Activated CD4-positive, alpha-beta T cell treated with anti-CD3 and anti-CD28 coated beads, Interleukin-2, amount 10 ng/mL, durations not matched to agents 24 days and 14 days (primary cell): ENCODE results near the gene TGDS. TPM values are rescaled to one million over a fixed set of nuclear protein-coding genes. Genes with fewer than 3 reads are reported as not detected.
"Not testable (repeated sequence)": the region's sequence is repeated elsewhere in the genome, so short reads cannot be mapped to it uniquely, and the experiment has no call there.

Source experiments
- DNase-seq: peaks from one replicate; pipeline ENCODE4 v3.0.0; 2022
- H3K27ac Mint-ChIP-seq: one replicate; pipeline ENCODE4 v1.8.0; 2022; ENCODE audit warnings: mild to moderate bottlenecking, mixed read lengths
- H3K27me3 Mint-ChIP-seq: one replicate; pipeline ENCODE4 v1.8.0; 2022; ENCODE audit warnings: mixed read lengths
- H3K36me3 Mint-ChIP-seq: one replicate; pipeline ENCODE4 v1.8.0; 2022; ENCODE audit warnings: low read depth, mild to moderate bottlenecking, mixed read lengths
- H3K4me1 Mint-ChIP-seq: one replicate; pipeline ENCODE4 v1.8.0; 2021; ENCODE audit warnings: mixed read lengths
- H3K4me3 Mint-ChIP-seq: one replicate; pipeline ENCODE4 v1.8.0; 2022; ENCODE audit warnings: mild to moderate bottlenecking, moderate library complexity, mixed read lengths
- H3K9me3 Mint-ChIP-seq: one replicate; pipeline ENCODE4 v1.8.0; 2021; ENCODE audit warnings: mixed read lengths
- intact Hi-C: fragments of 100-400 bp; cut with micrococcal nuclease; formaldehyde crosslinking; loops from one replicate; pipeline ENCODE4 v1.15.1; 2023
- total RNA-seq: library from RNA; stranded (reverse); gene quantifications from 2 replicates; pipeline ENCODE4 v1.2.3, GENCODE V29; 2022

The TGDS gene
- total RNA-seq = 27.5 and 31.0 TPM in 2 replicates

- peak within 1 kb of the TSS; percentile 97 for H3K27ac Mint-ChIP-seq
- H3K4me1 Mint-ChIP-seq = peaks cover 34% of the 10 kb centered on the region
- peak within 1 kb of the TSS; percentile 93 for H3K4me3 Mint-ChIP-seq
- intact Hi-C loops = loop anchor here (1.0 to 5.0 kb wide), 4 partner anchors 47 to 706 kb away; partner anchors contain the start of gene ABCC4
- H3K9me3 Mint-ChIP-seq = peaks cover 5% of the 10 kb centered on the region
- peaks cover 28% of the 10 kb centered on the region for H3K36me3 Mint-ChIP-seq
- peak; percentile 97 for DNase-seq
- no peaks in the 10 kb centered on the region for H3K27me3 Mint-ChIP-seq
These were observed at the start of gene TGDS for GRCh38 chr13:94595950-94596574. TSS of gene TGDS (minus strand) at chr13:94596152. CDS start at chr13:94596136, 16 bp downstream.

DNA sequence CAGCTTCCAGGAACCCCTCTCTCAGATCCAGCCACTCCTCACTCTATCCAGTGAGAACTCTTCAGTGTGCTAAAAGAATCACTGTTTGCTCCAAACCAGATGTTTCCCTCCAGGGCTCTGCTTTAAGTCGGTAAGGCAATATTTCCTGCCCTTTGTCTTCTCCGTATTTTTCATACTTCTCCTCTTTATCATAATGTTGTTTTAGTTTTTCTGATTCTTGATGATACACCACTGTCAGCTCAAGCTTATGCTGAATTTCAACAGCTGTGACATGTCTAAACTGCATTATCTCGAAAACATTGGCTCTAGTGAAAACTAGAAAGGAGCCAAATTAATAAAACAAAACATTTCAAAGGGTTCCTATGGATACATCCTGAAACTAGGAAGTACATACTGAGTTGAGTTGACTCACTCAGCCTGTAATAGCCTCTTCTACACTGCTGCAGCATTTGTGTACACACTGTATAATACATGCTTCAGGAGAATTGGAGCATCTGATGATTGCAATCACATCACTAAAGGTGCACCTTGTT is 45.5 kb upstream of the TGDS start:
- peaks cover 7% of the 10 kb centered on the region for H3K9me3 Mint-ChIP-seq
- H3K4me1 Mint-ChIP-seq = no peaks in the 10 kb centered on the region
- intact Hi-C loops = no loop called here
- no peak for DNase-seq
- H3K27me3 Mint-ChIP-seq = peaks cover 3% of the 10 kb centered on the region
- H3K36me3 Mint-ChIP-seq = no peaks in the 10 kb centered on the region
- no peak overlapping the region for H3K27ac Mint-ChIP-seq
- H3K4me3 Mint-ChIP-seq = no peak overlapping the region

DNA sequence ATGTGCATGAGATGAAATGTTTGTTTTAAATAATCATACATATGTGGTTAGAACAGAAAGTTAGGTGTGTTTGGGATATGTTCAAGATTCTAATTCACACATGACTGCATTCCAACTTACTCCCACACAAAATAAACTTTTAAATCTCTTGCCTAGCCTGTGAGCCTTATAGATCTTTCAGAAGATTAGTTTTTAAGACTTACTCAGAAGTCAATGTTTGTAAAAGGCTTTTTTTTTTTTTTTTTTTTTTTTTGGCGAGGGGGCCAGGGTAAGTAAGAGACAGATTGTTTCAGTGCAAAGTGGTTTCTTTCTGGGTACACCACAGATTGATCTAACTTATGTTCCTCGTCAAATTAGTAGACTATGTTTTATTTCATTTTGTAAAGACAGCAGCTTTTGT is 44.8 kb upstream of the TGDS start:
- Mint-ChIP-seq H3K4me1 (peaks cover 2% of the 10 kb centered on the region), H3K4me3 (no peak overlapping the region), H3K9me3 (peaks cover 7% of the 10 kb centered on the region), H3K27me3 (peaks cover 3% of the 10 kb centered on the region), H3K36me3 (peaks cover 1% of the 10 kb centered on the region), H3K27ac (no peak overlapping the region)
- DNase-seq = no peak
- intact Hi-C loops = no loop called here

- H3K27me3 Mint-ChIP-seq, DNase-seq, H3K4me1 Mint-ChIP-seq, H3K9me3 Mint-ChIP-seq, intact Hi-C loops, H3K27ac Mint-ChIP-seq, H3K4me3 Mint-ChIP-seq: not testable (repeated sequence)
- peaks cover 10% of the 10 kb centered on the region for H3K36me3 Mint-ChIP-seq
These were observed 41.7 kb upstream of the TGDS start for GRCh38 chr13:94637677-94638076.

GRCh38 chr13:94636942-94637578 is 41.1 kb upstream of the TGDS start:
- peaks cover 7% of the 10 kb centered on the region for H3K9me3 Mint-ChIP-seq
- H3K4me1 Mint-ChIP-seq = peaks cover 2% of the 10 kb centered on the region
- H3K27me3 Mint-ChIP-seq = peaks cover 3% of the 10 kb centered on the region
- no peak overlapping the region for H3K27ac Mint-ChIP-seq
- peaks cover 10% of the 10 kb centered on the region for H3K36me3 Mint-ChIP-seq
- no peak for DNase-seq
- no peak overlapping the region for H3K4me3 Mint-ChIP-seq
- intact Hi-C loops = no loop called here

DNA sequence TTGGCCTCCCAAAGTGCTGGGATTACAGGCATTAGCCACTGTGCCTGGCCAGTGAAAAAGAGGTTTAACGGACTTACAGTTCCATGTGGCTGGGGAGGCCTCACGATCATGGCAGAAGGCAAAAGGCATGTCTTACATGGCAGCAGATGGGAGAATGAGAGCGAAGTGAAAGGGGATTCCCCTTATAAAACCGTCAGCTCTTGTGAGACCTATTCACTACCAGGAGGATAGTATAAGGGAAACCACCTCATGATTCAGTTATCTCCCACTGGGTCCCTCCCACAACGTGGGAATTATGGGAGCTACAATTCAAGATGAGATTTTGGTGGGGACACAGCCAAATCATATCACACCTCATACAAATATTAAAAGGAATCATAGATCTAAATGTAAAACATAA is 40.1 kb upstream of the TGDS start:
- H3K27ac Mint-ChIP-seq, intact Hi-C loops, H3K4me1 Mint-ChIP-seq, H3K9me3 Mint-ChIP-seq, H3K4me3 Mint-ChIP-seq, H3K27me3 Mint-ChIP-seq: not testable (repeated sequence)
- DNase-seq = peak; percentile 49
- H3K36me3 Mint-ChIP-seq = peaks cover 15% of the 10 kb centered on the region

GRCh38 chr13:94632226-94632980 is 36.5 kb upstream of the TGDS start:
- H3K4me1 Mint-ChIP-seq = peaks cover 2% of the 10 kb centered on the region
- peaks cover 30% of the 10 kb centered on the region for H3K36me3 Mint-ChIP-seq
- H3K27ac Mint-ChIP-seq = no peak overlapping the region
- intact Hi-C loops = no loop called here
- H3K4me3 Mint-ChIP-seq = no peak overlapping the region
- peak; percentile 43 for DNase-seq
- H3K9me3 Mint-ChIP-seq = peaks cover 3% of the 10 kb centered on the region
- no peaks in the 10 kb centered on the region for H3K27me3 Mint-ChIP-seq

DNA sequence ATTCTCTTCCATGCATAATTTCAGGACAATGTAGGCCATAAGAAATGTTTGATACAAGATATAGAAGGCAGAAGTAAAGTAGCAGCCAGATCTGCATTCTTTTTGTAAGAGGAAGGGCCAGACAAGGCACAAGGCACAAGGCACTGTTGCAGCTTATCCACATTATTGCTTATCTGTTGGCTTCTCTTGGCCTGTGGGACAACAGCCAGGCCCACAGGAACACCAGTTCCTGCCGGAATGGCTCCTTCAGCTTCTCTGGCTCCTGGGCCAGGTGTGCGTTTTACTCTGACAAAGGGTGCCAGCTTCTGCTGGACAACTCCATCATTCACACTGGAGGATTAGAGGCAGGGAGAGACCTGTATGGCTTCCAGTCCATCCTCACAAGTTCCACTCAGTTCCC is 34.9 kb upstream of the TGDS start:
- intact Hi-C loops = no loop called here
- no peak overlapping the region for H3K27ac Mint-ChIP-seq
- peaks cover 31% of the 10 kb centered on the region for H3K36me3 Mint-ChIP-seq
- H3K27me3 Mint-ChIP-seq = no peaks in the 10 kb centered on the region
- H3K4me3 Mint-ChIP-seq = no peak overlapping the region
- DNase-seq = no peak
- H3K4me1 Mint-ChIP-seq = no peaks in the 10 kb centered on the region
- H3K9me3 Mint-ChIP-seq = no peaks in the 10 kb centered on the region

GRCh38 chr13:94623316-94623715 is 27.4 kb upstream of the TGDS start:
- no peaks in the 10 kb centered on the region for H3K9me3 Mint-ChIP-seq
- intact Hi-C loops = loop anchor here (5.0 kb wide), 2 partner anchors 34 to 84 kb away; no protein-coding TSS in a partner anchor
- H3K4me1 Mint-ChIP-seq = peaks cover 2% of the 10 kb centered on the region
- H3K27me3 Mint-ChIP-seq = no peaks in the 10 kb centered on the region
- peaks cover 27% of the 10 kb centered on the region for H3K36me3 Mint-ChIP-seq
- DNase-seq = no peak
- H3K27ac Mint-ChIP-seq = no peak overlapping the region
- no peak overlapping the region for H3K4me3 Mint-ChIP-seq

DNA sequence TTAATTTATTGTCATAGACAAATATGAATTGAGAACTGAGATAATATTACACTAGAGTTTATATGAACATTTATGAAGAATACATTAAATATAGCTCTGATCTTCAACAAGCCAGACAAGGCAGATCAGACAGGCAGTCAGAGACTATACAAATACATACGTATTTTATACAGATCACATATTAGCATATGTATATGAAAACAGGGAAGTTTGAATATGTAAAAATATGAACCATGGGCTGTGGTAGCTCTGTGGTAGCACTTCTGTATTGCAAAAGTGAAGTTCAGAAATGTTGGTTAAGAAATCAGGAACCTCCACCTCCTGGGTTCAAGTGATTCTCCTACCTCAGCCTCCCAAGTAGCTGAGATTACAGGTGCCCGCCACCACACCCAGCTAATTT is 26.4 kb upstream of the TGDS start:
- H3K4me3 Mint-ChIP-seq = no peak overlapping the region
- no peak for DNase-seq
- intact Hi-C loops = loop anchor here (5.0 kb wide), 2 partner anchors 35 to 85 kb away; no protein-coding TSS in a partner anchor
- H3K9me3 Mint-ChIP-seq = no peaks in the 10 kb centered on the region
- H3K4me1 Mint-ChIP-seq = peaks cover 2% of the 10 kb centered on the region
- no peak overlapping the region for H3K27ac Mint-ChIP-seq
- no peaks in the 10 kb centered on the region for H3K27me3 Mint-ChIP-seq
- peaks cover 23% of the 10 kb centered on the region for H3K36me3 Mint-ChIP-seq

DNA sequence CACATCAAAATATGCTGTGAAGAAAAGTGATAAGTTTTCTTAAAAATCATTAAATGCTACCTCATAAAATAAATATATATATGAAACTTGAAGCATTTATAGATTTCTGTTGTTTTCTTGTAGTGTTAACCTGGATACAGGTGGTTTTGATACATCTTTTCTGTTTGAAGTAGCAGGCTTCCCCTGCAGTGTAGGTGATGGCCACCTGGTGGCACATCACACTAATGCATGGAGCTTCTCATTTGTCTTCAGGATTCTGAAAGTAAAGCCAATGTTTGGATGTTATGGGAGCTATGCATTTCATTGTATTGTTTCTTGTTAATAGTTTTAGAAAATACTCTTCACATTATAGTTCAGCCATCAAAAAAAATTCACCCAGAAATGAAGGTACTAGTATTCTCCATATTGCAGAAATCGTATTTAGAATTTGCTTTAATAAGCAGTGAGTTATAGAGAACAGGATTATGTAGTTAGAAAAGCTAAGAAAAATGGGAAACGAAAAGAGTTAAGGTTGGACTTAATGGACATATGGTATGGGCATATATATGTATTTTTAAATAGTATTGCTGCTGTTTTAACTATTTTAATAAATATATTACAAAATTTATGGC is 24.4 kb upstream of the TGDS start:
- Mint-ChIP-seq H3K4me3 (no peak overlapping the region), H3K36me3 (peaks cover 22% of the 10 kb centered on the region), H3K9me3 (no peaks in the 10 kb centered on the region), H3K27ac (no peak overlapping the region), H3K4me1 (peaks cover 8% of the 10 kb centered on the region), H3K27me3 (no peaks in the 10 kb centered on the region)
- intact Hi-C loops = loop anchor here (5.0 kb wide), 2 partner anchors 37 to 87 kb away; no protein-coding TSS in a partner anchor
- DNase-seq = peak; percentile 78

DNA sequence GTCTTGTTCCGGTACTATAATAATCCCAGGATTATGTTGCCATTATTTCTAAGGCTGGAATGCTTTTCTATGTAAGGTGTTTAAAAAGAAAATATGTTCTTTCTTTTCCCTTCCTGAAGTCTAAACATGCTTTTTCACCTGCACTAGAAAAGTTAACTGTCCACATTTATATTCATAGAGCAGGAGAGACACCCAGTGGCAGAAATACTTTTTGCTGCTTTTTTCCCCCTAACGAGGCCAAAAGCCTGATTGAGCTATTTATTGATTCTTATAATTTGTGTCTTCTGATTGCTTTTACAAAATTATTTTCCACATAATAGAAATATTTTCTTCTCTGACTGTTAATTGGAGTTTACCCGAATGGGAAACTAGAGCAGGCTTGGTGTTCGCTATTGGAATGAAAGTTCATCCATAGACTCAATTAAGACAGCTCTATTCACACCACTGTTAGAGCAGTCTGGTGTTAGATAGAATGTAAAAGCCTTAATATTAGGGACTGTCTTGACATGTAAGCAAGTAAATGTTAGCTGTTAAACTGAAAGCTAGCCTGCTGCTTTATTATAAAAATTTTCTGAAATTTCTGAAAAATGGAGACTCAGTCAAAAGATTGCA is 21.5 kb upstream of the TGDS start:
- Mint-ChIP-seq H3K27me3 (no peaks in the 10 kb centered on the region), H3K4me1 (peaks cover 13% of the 10 kb centered on the region), H3K4me3 (no peak overlapping the region), H3K27ac (no peak overlapping the region), H3K36me3 (peaks cover 19% of the 10 kb centered on the region), H3K9me3 (no peaks in the 10 kb centered on the region)
- DNase-seq = peak; percentile 84
- intact Hi-C loops = loop anchor here (1.0 to 10.0 kb wide), 4 partner anchors 15 to 383 kb away; no protein-coding TSS in a partner anchor

GRCh38 chr13:94613051-94613450 is 17.1 kb upstream of the TGDS start:
- peaks cover 31% of the 10 kb centered on the region for H3K36me3 Mint-ChIP-seq
- intact Hi-C loops = loop anchor here (10.0 kb wide), 1 partner anchor 378 kb away; no protein-coding TSS in a partner anchor
- no peak overlapping the region for H3K4me3 Mint-ChIP-seq
- no peak for DNase-seq
- H3K4me1 Mint-ChIP-seq = peaks cover 21% of the 10 kb centered on the region
- H3K9me3 Mint-ChIP-seq = no peaks in the 10 kb centered on the region
- no peak overlapping the region for H3K27ac Mint-ChIP-seq
- H3K27me3 Mint-ChIP-seq = no peaks in the 10 kb centered on the region
